GM23338 (cell line): ENCODE results near the gene ST6GALNAC3. TPM values are rescaled to one million over a fixed set of nuclear protein-coding genes. Genes with fewer than 3 reads are reported as not detected.

Experiments
- ATAC-seq: fragments of 200-7000 bp; cut with Tn5 transposase; 3 replicates; pipeline ENCODE4 v1.9.1; 2020
- DNase-seq: peaks from one replicate; pipeline ENCODE4 v3.0.0-alpha.2; 2015; ENCODE audit warnings: low spot score
- H2AFZ ChIP-seq: fragments of 200-600 bp; sonication (generic); 2 replicates; pipeline ENCODE4 v1.8.0; 2016; ENCODE audit warnings: antibody characterized with exemption, mild to moderate bottlenecking, moderate library complexity
- H3F3A ChIP-seq: fragments of 200-600 bp; sonication (generic); replicated peaks from 2 replicates; pipeline ENCODE4 v1.8.0; 2017; ENCODE audit warnings: antibody characterized with exemption, mixed run types, low read depth
- H3K27ac ChIP-seq: fragments of 200-600 bp; sonication (generic); 2 replicates; pipeline ENCODE4 v1.6.1; 2016; ENCODE audit warnings: low read depth
- H3K27me3 ChIP-seq: fragments of 200-600 bp; sonication (generic); 2 replicates; pipeline ENCODE4 v1.8.0; 2016; ENCODE audit warnings: mild to moderate bottlenecking, mixed run types, moderate library complexity; ENCODE audit not compliant: insufficient read depth
- H3K36me3 ChIP-seq: fragments of 200-600 bp; sonication (generic); 2 replicates; pipeline ENCODE4 v1.8.0; 2016; ENCODE audit warnings: mild to moderate bottlenecking; ENCODE audit not compliant: insufficient read depth
- H3K4me1 ChIP-seq: fragments of 200-600 bp; sonication (generic); 2 replicates; pipeline ENCODE4 v1.8.0; 2016; ENCODE audit warnings: mild to moderate bottlenecking, moderate library complexity; ENCODE audit not compliant: insufficient read depth
- H3K4me2 ChIP-seq: fragments of 200-600 bp; sonication (generic); 2 replicates; pipeline ENCODE4 v1.7.1; 2017; ENCODE audit warnings: mixed run types
- H3K4me3 ChIP-seq: fragments of 200-600 bp; sonication (generic); 2 replicates; pipeline ENCODE4 v1.6.1; 2016; ENCODE audit warnings: mixed run types
- H3K79me2 ChIP-seq: fragments of 200-600 bp; sonication (generic); replicated peaks from 2 replicates; pipeline ENCODE4 v1.8.0; 2017; ENCODE audit warnings: mild to moderate bottlenecking; ENCODE audit not compliant: insufficient read depth
- H3K9me2 ChIP-seq: fragments of 200-600 bp; sonication (generic); 2 replicates; pipeline ENCODE4 v1.8.0; 2017; ENCODE audit not compliant: insufficient read depth
- H4K20me1 ChIP-seq: fragments of 200-600 bp; sonication (generic); replicated peaks from 2 replicates; pipeline ENCODE4 v1.8.0; 2017; ENCODE audit warnings: mild to moderate bottlenecking; ENCODE audit not compliant: insufficient read depth
- H3K27ac Mint-ChIP-seq: 2 replicates; pipeline ENCODE4 v1.8.0; 2020; ENCODE audit warnings: inconsistent platforms, mild to moderate bottlenecking, moderate library complexity, mixed read lengths
- H3K27me3 Mint-ChIP-seq: 3 replicates; pipeline ENCODE4 v1.8.0; 2022; ENCODE audit warnings: low read depth, mild to moderate bottlenecking, moderate library complexity, mixed read lengths, inconsistent platforms; ENCODE audit not compliant: insufficient read depth, poor library complexity
- H3K36me3 Mint-ChIP-seq: 3 replicates; pipeline ENCODE4 v1.8.0; 2021; ENCODE audit warnings: low read depth, mild to moderate bottlenecking, inconsistent platforms, moderate library complexity, mixed read lengths
- H3K4me1 Mint-ChIP-seq: 3 replicates; pipeline ENCODE4 v1.8.0; 2020; ENCODE audit warnings: mild to moderate bottlenecking, inconsistent platforms, mixed read lengths
- H3K4me3 Mint-ChIP-seq: 3 replicates; pipeline ENCODE4 v1.8.0; 2021; ENCODE audit warnings: moderate library complexity, mild to moderate bottlenecking, inconsistent platforms, mixed read lengths
- H3K9me3 Mint-ChIP-seq: 3 replicates; pipeline ENCODE4 v1.8.0; 2020; ENCODE audit warnings: moderate library complexity, mild to moderate bottlenecking, inconsistent platforms, mixed read lengths
- CREB1 ChIP-seq: fragments of 250-450 bp; sonication (Bioruptor Pico); IDR thresholded peaks from 2 replicates; pipeline ENCODE4 v1.5.0; 2020; ENCODE audit warnings: low read depth, mild to moderate bottlenecking, moderate library complexity
- CTCF ChIP-seq, 2 experiments: fragments of 200-600 bp in 1 of 2; sonication (generic) in 1 of 2; conservative IDR thresholded peaks; 2 replicates each; pipeline versions ENCODE4 v1.5.1 to v1.6.1; 2016 to 2017; ENCODE audit warnings: antibody characterized with exemption in 2 of 2, low read depth in 2 of 2, mild to moderate bottlenecking in 2 of 2, moderate library complexity in 1 of 2
- ETS1 ChIP-seq: IDR thresholded peaks from 2 replicates; pipeline ENCODE4 v1.6.1; 2016; ENCODE audit warnings: antibody characterized with exemption
- EZH2 ChIP-seq: fragments of 200-600 bp; sonication (generic); IDR thresholded peaks from one replicate; pipeline ENCODE4 v1.8.0; 2017; ENCODE audit warnings: antibody characterized with exemption, mild to moderate bottlenecking, low read depth; ENCODE audit not compliant: unreplicated experiment
- EZH2phosphoT487 ChIP-seq: fragments of 200-600 bp; sonication (generic); IDR thresholded peaks from one replicate; pipeline ENCODE4 v1.8.1; 2018; ENCODE audit warnings: antibody characterized with exemption; ENCODE audit not compliant: unreplicated experiment
- JUNB ChIP-seq: IDR thresholded peaks from one replicate; pipeline ENCODE4 v1.6.1; 2016; ENCODE audit warnings: antibody characterized with exemption; ENCODE audit not compliant: unreplicated experiment
- NANOG ChIP-seq: IDR thresholded peaks from 2 replicates; pipeline ENCODE4 v1.6.1; 2016; ENCODE audit warnings: antibody characterized with exemption, borderline replicate concordance
- POLR2AphosphoS5 ChIP-seq: IDR thresholded peaks from 2 replicates; pipeline ENCODE4 v1.6.1; 2016; ENCODE audit warnings: antibody characterized with exemption, low read depth
- REST ChIP-seq: IDR thresholded peaks from one replicate; pipeline ENCODE4 v1.6.1; 2018; ENCODE audit warnings: antibody characterized with exemption; ENCODE audit not compliant: unreplicated experiment
- STAT1 ChIP-seq: IDR thresholded peaks from one replicate; pipeline ENCODE4 v1.6.1; 2016; ENCODE audit warnings: antibody characterized with exemption; ENCODE audit not compliant: unreplicated experiment
- ZNF114 ChIP-seq: fragments of 250-450 bp; sonication (Bioruptor Pico); IDR thresholded peaks from 2 replicates; pipeline ENCODE4 v1.5.0; 2020; ENCODE audit warnings: mild to moderate bottlenecking, moderate library complexity
- ZNF331 ChIP-seq: fragments of 250-450 bp; sonication (Bioruptor Pico); IDR thresholded peaks from 2 replicates; pipeline ENCODE4 v1.5.0; 2020; ENCODE audit warnings: low read depth, mild to moderate bottlenecking, moderate library complexity
- ZNF462 ChIP-seq: fragments of 250-450 bp; sonication (Bioruptor Pico); IDR thresholded peaks from 2 replicates; pipeline ENCODE4 v1.5.0; 2020; ENCODE audit warnings: mild to moderate bottlenecking, moderate library complexity
- polyA plus RNA-seq: library from polyadenylated mRNA; unstranded; fragments of >200 nt; fragmentation: Nextera tagmentation; extraction: Ambion mirVana; gene quantifications from 2 replicates; pipeline ENCODE4 v1.2.1, GENCODE V29; 2016
- total RNA-seq: library from RNA; depleted of rRNA; stranded (reverse); fragments of >200 nt; shearing (Covaris generic); gene quantifications from 2 replicates; pipeline ENCODE4 v1.2.3, GENCODE V29; 2014

ST6GALNAC3 gene
- total and polyA plus RNA-seq, 2 experiments from 2014 or later = 4.7 to 11.6 TPM

- no peak for DNase-seq
These were observed 467.8 kb downstream of the ST6GALNAC3 start for GRCh38 chr1:76542359-76542758.

More at GRCh38 chr1:76542359-76542758, 467.8 kb downstream of the ST6GALNAC3 start:
- no peak overlapping the region for H3K4me3 ChIP-seq
- Mint-ChIP-seq H3K4me3 (no peak overlapping the region), H3K27ac (no peak overlapping the region), H3K36me3 (peaks cover 10% of the 10 kb centered on the region; the same call in 2 of the 3 replicates), H3K9me3 (peaks cover 10% of the 10 kb centered on the region; the same call in 2 of the 3 replicates), H3K4me1 (peaks cover 20% of the 10 kb centered on the region), H3K27me3 (peaks cover 5% of the 10 kb centered on the region)
- H2AFZ ChIP-seq = no peak overlapping the region
- TF ChIP-seq ZNF331 (no peak), POLR2AphosphoS5 (no peak), ZNF114 (CRISPR knock-in tag) (no peak), EZH2 (no peak), NANOG (no peak), EZH2phosphoT487 (no peak), REST (no peak), ETS1 (no peak), CTCF (conservative IDR thresholded peaks at IDR 0.05; ENCODE audit: low read depth in 2 of 2) (no peak), JUNB (no peak), STAT1 (no peak), ZNF462 (CRISPR knock-in tag) (no peak), CREB1 (no peak)
- no peaks in the 10 kb centered on the region for H3K4me1 ChIP-seq
- H3K27ac ChIP-seq = no peak overlapping the region
- H3K9me2 ChIP-seq = no peaks in the 10 kb centered on the region
- no peak overlapping the region for H3K4me2 ChIP-seq
- no peaks in the 10 kb centered on the region for H3K36me3 ChIP-seq
- H3F3A ChIP-seq = no peaks in the 10 kb centered on the region
- H3K79me2 ChIP-seq = no peaks in the 10 kb centered on the region
- no peaks in the 10 kb centered on the region for H3K27me3 ChIP-seq
- ATAC-seq = no peak
- no peaks in the 10 kb centered on the region for H4K20me1 ChIP-seq
